ENCODE results near the gene LAPTM5.
A peak's percentile ranks its signal among the peaks of the same experiment; 100 is the strongest.
"Not testable (repeated sequence)": the region's sequence is repeated elsewhere in the genome, so short reads cannot be mapped to it uniquely, and the experiment has no call there.

LAPTM5 gene

DNA sequence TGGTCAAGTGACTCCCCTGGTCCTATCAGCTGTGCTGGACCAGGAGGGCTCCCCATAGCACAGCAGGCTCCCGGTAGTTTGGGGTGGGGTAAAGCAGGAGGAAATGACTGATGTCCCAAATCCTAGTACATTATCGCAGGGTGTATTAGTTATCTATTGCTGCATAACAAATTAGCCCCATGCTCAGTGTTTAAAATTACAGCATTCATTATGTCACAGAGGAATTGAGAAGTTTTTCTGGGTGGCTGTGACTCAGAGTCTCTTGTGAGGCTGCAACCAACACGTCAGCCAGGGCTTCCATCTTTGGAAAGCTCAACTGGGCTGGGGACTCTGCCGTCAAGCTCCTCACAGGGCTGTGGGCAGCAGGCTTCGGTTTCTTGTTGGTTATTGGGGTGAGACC is 34.3 kb upstream of the LAPTM5 start:
- Histone ChIP-seq H3K9me3 (ENCODE audit: low read length) (no peaks in the 10 kb centered on the region), H3K36me3 (ENCODE audit: insufficient read depth, low read length) (no peaks in the 10 kb centered on the region), H3K4me1 (ENCODE audit: insufficient read depth, low read length) (peaks cover 6% of the 10 kb centered on the region), H3K27me3 (ENCODE audit: insufficient read depth, low read length) (no peaks in the 10 kb centered on the region), H2AFZ (ENCODE audit: low read depth, low read length) (no peak overlapping the region), H3K4me3 (ENCODE audit: low read length) (no peak overlapping the region)

DNA sequence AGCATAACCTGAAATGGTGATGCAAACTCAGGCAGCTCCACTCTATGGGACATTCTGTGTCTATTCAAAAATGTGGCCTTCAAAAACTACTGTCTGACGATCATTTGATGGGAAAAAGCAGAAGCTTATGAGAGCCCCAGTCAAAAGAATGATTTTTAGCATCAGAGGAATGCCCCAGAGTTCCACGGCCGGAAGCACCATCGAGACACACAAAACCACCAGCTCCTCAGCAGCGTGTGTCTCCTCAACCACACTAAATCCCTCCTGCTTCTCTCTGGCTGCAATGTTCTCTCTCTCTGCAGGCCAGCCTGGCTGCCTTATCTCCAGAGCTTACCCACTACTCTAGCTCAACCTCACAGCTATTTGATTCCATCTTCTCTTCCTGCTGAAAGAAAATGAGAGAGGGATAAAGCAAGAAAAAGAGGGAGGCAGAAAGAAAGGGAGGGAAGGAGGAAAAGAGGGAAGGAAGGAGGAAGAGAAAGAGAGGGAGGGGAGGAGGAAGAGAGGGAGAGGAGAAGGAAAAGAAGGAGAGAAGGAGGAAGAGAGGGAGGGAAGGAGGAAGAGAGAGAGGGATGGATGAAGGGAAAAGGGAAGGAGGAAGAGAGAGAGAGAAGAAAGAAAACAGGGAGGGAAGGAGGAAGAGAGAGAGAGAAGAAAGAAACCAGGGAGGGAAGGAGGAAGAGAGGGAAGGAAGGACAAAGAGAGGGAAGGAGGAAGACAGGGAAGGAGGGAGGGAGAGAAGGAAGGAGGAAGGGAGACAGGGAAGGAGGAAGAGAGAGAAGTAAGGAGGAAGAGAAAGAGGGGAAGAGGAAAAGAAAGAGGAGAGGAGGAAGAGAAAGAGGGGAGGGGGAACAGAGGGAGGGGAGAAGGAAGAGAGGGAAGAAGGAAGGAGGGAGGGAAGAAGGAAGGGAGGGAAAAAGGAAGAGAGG is 33.5 kb upstream of the LAPTM5 start:
- H3K4me1 ChIP-seq (ENCODE audit: insufficient read depth, low read length) = peaks cover 13% of the 10 kb centered on the region
- H3K36me3 ChIP-seq (ENCODE audit: insufficient read depth, low read length) = no peaks in the 10 kb centered on the region
- H3K27me3 ChIP-seq (ENCODE audit: insufficient read depth, low read length) = no peaks in the 10 kb centered on the region

DNA sequence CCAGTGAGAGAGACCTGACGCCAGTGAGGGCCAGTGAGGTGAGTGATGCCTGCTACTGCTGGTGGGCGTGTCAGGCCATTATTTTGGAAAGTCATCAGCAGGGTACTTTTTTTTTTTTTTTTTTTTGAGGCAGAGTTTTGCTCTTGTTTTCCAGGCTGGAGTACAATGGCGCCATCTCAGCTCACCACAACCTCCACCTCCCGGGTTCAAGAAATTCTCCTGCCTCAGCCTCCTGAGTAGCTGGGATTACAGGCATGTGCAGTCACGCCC is 32.6 kb upstream of the LAPTM5 start:
- not testable (repeated sequence) for H3K9me3 ChIP-seq (ENCODE audit: low read length); H3K27me3 ChIP-seq (ENCODE audit: insufficient read depth, low read length); H3K4me3 ChIP-seq (ENCODE audit: low read length); H2AFZ ChIP-seq (ENCODE audit: low read depth, low read length); H3K36me3 ChIP-seq (ENCODE audit: insufficient read depth, low read length)
- peaks cover 14% of the 10 kb centered on the region for H3K4me1 ChIP-seq (ENCODE audit: insufficient read depth, low read length)

More for the DNA sequence above, 33.5 kb upstream of the LAPTM5 start:
- no peaks in the 10 kb centered on the region for H3K9me3 ChIP-seq (ENCODE audit: low read length)
- H3K4me3 ChIP-seq (ENCODE audit: low read length) = no peak overlapping the region
- no peak overlapping the region for H2AFZ ChIP-seq (ENCODE audit: low read depth, low read length)

DNA sequence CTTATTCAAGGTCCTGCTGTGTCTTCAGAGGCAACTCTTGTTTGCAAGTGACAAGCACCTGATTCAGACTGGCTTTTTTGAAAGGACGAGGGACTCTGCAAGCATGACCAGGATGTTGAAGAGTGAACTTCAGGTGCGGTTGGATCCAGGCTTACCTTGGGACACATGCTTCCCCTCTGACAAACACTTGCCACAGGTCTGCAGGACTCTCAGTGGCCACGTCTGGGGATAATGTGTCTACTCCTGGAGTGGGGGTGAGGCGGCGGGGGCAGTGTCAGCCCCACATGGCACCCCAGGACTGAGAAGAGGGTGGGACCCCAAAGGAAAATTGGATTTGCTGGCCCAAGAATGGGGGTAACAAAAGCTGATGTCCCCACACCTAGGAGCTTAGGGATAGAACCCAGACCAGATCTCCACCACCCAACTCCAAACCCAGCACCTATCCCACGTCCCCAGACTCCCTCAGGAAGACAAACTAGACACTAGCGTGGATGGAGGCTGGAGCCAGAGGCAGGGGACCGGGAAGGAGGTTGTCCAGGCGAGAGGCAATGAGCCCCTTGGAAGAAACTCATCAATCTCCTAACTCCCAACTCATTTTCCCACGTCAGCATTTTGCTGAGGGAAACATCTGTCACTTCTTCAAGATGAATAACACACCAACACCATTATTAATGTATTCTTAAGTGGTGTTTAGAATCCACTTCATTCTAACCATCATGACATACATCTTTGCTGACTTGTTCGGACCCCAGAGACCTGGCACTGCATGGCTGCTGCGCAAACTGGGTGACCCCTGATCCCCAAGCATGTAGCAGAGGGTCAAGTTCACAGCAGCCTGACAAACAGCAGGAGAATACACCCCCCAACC is 32.0 kb upstream of the LAPTM5 start:
- no peaks in the 10 kb centered on the region for H3K36me3 ChIP-seq (ENCODE audit: insufficient read depth, low read length)
- H2AFZ ChIP-seq (ENCODE audit: low read depth, low read length) = no peak overlapping the region
- peaks cover 14% of the 10 kb centered on the region for H3K4me1 ChIP-seq (ENCODE audit: insufficient read depth, low read length)
- no peaks in the 10 kb centered on the region for H3K9me3 ChIP-seq (ENCODE audit: low read length)
- no peak overlapping the region for H3K4me3 ChIP-seq (ENCODE audit: low read length)
- no peaks in the 10 kb centered on the region for H3K27me3 ChIP-seq (ENCODE audit: insufficient read depth, low read length)

DNA sequence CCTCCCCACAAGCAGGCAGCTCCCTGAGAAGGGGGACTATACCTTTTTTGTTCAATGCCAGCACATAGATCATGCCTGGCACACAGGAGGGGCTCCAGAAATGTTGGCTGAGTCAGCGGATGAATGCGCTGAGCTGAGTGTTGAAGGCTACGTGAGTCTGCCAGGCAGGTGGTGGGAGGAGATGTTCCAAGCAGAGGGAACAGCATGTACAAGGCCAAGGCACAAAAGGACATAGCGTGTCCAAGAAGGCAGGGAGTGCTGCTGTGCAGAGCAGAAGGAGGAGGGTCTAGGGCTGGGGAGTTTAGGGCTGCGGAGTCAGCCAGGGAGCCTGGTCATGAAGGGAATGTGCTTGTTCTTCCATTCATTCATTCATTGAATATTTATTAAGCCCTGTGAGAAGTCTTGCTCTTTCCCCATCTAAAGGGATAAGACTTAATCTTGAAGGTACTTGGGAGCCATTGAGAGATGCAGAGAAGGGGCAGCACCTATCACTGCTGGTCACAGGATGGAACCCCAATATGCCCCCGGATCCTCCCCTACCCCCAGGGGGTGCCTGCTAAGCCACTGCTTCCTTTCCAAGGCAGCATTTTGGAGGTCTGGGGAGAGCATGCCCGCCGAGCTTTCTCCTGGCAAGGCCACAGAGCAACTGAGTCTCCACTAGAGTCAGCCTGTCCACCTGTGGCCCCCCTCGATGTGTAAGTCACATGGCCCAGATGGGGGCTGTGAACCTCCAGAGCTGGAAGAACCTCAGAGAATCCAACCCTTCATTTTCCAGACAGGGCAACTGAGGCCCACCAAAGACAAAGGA is 31.2 kb upstream of the LAPTM5 start:
- Histone ChIP-seq H3K4me3 (ENCODE audit: low read length) (no peak overlapping the region), H3K4me1 (ENCODE audit: insufficient read depth, low read length) (peaks cover 14% of the 10 kb centered on the region), H3K27me3 (ENCODE audit: insufficient read depth, low read length) (no peaks in the 10 kb centered on the region), H3K36me3 (ENCODE audit: insufficient read depth, low read length) (no peaks in the 10 kb centered on the region), H2AFZ (ENCODE audit: low read depth, low read length) (no peak overlapping the region), H3K9me3 (ENCODE audit: low read length) (no peaks in the 10 kb centered on the region)

DNA sequence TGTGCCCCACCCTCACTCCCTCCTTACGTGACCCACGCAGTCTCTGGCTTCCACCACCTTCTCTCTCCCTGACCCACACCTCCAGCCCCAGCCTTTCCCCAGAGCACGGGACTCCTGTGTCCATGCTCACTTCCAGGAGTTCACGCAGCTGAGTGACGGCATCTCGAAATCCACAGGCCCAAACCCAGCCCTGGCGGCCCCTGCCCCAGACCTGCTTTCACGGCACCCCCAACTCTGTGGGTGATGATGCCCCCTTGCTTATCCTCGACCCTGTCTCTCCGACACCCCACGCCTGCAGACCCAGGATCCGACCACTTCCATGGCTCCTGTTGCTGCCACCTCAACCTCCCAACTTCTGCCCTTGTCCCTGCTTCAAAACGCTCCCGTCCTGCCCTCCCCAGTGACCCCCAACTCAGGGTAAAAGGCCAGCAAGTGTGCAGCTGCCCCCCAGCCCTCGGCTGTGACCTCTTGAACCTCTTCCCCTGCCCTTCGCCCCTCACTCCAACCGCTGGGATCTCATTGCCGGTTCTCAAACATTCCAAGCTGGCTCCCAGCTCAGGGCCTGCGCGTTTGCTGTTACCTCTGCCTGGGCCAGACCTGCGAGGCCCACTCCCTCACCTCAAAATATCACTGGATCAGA is 30.4 kb upstream of the LAPTM5 start:
- no peaks in the 10 kb centered on the region for H3K36me3 ChIP-seq (ENCODE audit: insufficient read depth, low read length)
- no peaks in the 10 kb centered on the region for H3K9me3 ChIP-seq (ENCODE audit: low read length)
- H3K4me3 ChIP-seq (ENCODE audit: low read length) = no peak overlapping the region
- no peaks in the 10 kb centered on the region for H3K27me3 ChIP-seq (ENCODE audit: insufficient read depth, low read length)
- no peak overlapping the region for H2AFZ ChIP-seq (ENCODE audit: low read depth, low read length)
- peaks cover 14% of the 10 kb centered on the region for H3K4me1 ChIP-seq (ENCODE audit: insufficient read depth, low read length)

DNA sequence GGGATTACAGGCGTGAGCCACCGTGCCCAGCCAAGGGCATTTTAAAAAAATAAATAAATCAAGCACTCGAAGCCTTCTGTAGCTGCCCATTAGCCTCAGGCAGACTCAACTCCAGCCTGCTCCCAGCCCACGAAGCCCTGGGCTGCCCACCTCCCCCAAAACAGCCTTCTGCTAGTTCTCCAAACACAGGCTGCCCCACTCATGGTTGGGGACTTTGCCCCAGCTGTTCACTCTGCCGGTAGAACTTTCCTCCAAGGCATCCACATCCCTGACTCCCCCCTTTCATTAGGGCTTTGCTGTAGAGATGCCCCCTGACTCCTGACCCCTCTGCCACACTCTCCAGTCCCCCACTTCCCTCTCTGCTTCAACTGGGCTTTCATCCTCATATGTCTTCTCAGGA is 29.7 kb upstream of the LAPTM5 start:
- H2AFZ ChIP-seq (ENCODE audit: low read depth, low read length) = no peak overlapping the region
- H3K36me3 ChIP-seq (ENCODE audit: insufficient read depth, low read length) = no peaks in the 10 kb centered on the region
- H3K9me3 ChIP-seq (ENCODE audit: low read length) = no peaks in the 10 kb centered on the region
- H3K4me1 ChIP-seq (ENCODE audit: insufficient read depth, low read length) = peaks cover 14% of the 10 kb centered on the region
- no peak overlapping the region for H3K4me3 ChIP-seq (ENCODE audit: low read length)
- H3K27me3 ChIP-seq (ENCODE audit: insufficient read depth, low read length) = no peaks in the 10 kb centered on the region

DNA sequence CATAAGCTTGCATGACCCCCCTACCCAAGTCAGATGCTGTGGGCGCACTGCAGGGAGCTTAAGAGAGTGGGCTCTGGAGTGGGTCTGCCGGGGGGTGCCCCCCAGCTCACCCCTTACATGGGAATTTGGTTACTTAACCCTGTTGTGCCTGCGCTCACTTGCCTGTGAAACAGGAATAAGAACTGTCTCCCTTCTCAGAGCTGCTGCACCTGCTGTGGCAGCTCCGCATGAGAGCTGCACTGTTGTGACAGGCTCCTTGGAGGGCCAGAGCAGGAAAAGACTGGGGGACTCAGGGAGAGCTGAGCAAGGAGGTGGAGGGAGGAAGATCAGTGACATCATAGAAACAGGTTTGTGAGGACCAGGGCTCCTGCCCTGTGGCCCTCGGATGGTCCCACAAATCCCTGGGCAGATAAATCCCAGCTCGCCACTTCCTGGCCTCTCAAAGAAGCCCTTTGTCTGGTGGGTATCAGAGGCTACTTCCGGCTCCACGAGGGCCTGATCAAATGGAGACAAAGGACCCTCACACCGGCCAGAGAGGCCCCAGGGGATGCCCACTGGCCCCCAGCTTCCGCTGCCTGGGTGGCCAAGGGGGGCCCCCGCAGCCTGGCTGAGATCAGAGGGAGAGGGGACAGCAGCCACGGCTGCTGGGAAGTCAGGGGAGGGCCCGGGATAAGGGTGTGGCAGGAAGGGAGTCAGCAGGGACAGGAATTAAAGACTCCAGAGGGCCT is 28.9 kb upstream of the LAPTM5 start:
- Histone ChIP-seq H3K4me3 (ENCODE audit: low read length) (no peak overlapping the region), H3K9me3 (ENCODE audit: low read length) (no peaks in the 10 kb centered on the region), H3K27me3 (ENCODE audit: insufficient read depth, low read length) (no peaks in the 10 kb centered on the region), H2AFZ (ENCODE audit: low read depth, low read length) (peak overlapping the region; percentile 85), H3K4me1 (ENCODE audit: insufficient read depth, low read length) (peaks cover 14% of the 10 kb centered on the region), H3K36me3 (ENCODE audit: insufficient read depth, low read length) (no peaks in the 10 kb centered on the region)

DNA sequence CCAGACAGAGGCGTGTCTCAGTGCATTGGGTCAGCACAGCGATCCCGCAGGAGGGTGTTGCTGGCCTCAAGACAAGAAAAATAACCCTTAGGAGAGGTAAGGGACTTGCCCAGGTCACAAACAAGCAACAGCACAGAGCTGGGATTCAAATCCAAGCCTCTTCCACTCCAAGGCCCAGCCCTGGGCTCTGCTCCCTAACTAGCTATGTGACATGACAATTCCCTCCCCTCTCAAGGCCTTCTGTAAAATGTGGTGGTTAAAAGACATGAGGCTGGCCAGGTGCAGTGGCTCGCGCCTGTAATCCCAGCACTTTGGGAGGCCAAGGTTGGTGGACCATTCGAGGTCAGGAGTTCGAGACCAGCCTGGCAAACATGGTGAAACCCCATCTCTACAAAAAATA is 28.1 kb upstream of the LAPTM5 start:
- Histone ChIP-seq H3K4me3 (ENCODE audit: low read length) (no peak overlapping the region), H3K27me3 (ENCODE audit: insufficient read depth, low read length) (no peaks in the 10 kb centered on the region), H3K36me3 (ENCODE audit: insufficient read depth, low read length) (no peaks in the 10 kb centered on the region), H3K4me1 (ENCODE audit: insufficient read depth, low read length) (peaks cover 14% of the 10 kb centered on the region), H3K9me3 (ENCODE audit: low read length) (no peaks in the 10 kb centered on the region), H2AFZ (ENCODE audit: low read depth, low read length) (no peak overlapping the region)

DNA sequence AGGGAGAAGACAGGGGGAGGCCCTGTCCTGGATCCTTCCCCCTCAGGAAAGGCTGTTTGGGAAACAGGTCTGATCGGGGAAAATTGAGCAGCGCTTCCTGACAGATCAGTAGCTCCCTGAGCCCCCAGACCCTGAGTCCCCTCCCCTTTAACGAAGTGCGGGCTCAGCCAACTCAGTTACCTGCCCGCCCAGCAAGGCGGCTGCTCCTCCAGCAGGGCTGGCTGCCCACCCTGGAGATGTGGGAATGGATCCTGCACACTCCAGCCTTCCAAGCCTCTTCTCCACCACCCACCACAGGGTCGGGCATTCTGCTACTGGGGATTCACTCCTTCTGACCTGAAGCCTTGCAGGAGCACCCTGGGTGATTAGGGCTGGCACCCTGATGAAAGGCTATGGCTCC is 27.6 kb upstream of the LAPTM5 start:
- H3K9me3 ChIP-seq (ENCODE audit: low read length) = no peaks in the 10 kb centered on the region
- H3K4me3 ChIP-seq (ENCODE audit: low read length) = no peak overlapping the region
- H2AFZ ChIP-seq (ENCODE audit: low read depth, low read length) = no peak overlapping the region
- no peaks in the 10 kb centered on the region for H3K27me3 ChIP-seq (ENCODE audit: insufficient read depth, low read length)
- peaks cover 14% of the 10 kb centered on the region for H3K4me1 ChIP-seq (ENCODE audit: insufficient read depth, low read length)
- H3K36me3 ChIP-seq (ENCODE audit: insufficient read depth, low read length) = no peaks in the 10 kb centered on the region

DNA sequence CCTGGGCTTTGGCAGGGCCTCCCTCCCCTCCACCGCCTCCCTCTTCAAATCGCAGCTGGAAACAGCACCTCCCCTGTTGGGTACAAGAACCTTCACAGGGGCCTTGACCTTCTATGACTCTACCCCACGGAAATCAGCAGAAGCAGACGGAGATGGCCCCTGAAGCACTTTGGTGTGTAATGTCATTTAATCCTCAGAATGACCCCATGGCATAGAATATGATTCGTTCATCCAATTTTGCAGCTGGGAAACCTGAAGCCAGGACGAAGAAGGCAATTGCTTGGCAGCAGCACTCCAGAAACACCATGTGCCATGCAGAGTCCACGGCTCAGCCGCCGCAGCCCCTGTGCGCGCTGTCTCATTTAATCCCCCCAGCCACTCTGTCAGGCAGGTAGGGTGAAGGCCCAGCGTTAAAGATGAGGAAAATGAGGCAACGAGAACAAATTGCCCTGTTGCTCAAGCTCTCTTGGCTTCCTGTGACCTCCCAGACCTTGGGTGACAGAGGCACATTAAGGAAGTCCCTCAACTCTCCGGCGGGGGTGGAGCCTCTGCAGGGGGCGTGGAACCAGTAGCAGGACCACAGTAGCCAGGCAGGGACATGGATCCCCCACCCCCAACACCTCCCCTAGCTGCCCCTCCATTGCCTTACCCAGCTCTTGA is 25.8 kb upstream of the LAPTM5 start:
- Histone ChIP-seq H3K27me3 (ENCODE audit: insufficient read depth, low read length) (no peaks in the 10 kb centered on the region), H3K4me1 (ENCODE audit: insufficient read depth, low read length) (peaks cover 14% of the 10 kb centered on the region), H3K4me3 (ENCODE audit: low read length) (no peak overlapping the region), H3K36me3 (ENCODE audit: insufficient read depth, low read length) (no peaks in the 10 kb centered on the region), H2AFZ (ENCODE audit: low read depth, low read length) (no peak overlapping the region), H3K9me3 (ENCODE audit: low read length) (no peaks in the 10 kb centered on the region)

Measured in neuron (in vitro differentiated cells).